ENCODE measurements around the gene DACH1.

DNA sequence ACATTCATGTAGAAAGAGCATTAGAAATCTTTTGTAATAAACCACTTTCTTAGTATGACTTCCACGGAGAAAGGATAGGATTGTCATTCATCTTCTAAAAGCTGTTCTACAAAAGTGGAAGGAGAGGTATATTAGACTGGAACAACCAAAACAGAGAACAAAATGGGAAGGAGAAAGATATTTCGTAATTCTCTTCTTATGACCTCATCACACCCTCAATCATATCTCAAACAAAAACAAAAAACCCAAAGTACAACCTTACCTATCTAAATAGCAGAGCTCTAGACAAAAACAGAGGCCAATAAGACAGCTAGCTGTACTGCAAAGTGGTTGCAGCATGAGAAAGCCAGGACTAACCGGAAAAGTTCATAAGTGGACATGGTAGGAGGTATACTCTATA lies 46.3 kb downstream of the DACH1 start:
- TF ChIP-seq, protein P1, sequence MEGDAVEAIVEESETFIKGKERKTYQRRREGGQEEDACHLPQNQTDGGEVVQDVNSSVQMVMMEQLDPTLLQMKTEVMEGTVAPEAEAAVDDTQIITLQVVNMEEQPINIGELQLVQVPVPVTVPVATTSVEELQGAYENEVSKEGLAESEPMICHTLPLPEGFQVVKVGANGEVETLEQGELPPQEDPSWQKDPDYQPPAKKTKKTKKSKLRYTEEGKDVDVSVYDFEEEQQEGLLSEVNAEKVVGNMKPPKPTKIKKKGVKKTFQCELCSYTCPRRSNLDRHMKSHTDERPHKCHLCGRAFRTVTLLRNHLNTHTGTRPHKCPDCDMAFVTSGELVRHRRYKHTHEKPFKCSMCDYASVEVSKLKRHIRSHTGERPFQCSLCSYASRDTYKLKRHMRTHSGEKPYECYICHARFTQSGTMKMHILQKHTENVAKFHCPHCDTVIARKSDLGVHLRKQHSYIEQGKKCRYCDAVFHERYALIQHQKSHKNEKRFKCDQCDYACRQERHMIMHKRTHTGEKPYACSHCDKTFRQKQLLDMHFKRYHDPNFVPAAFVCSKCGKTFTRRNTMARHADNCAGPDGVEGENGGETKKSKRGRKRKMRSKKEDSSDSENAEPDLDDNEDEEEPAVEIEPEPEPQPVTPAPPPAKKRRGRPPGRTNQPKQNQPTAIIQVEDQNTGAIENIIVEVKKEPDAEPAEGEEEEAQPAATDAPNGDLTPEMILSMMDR (IDR thresholded peaks at IDR 0.05; ENCODE audit: low read depth, low read length) = no peak
- TF ChIP-seq POLR2A (IDR thresholded peaks at IDR 0.05; ENCODE audit: extremely low read depth, insufficient read length) = no peak
- TF ChIP-seq, protein P2, sequence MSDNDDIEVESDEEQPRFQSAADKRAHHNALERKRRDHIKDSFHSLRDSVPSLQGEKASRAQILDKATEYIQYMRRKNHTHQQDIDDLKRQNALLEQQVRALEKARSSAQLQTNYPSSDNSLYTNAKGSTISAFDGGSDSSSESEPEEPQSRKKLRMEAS (IDR thresholded peaks at IDR 0.05; ENCODE audit: low read depth, low read length) = no peak
- TF ChIP-seq MYC (IDR thresholded peaks at IDR 0.05; ENCODE audit: low read depth, low read length) = peak; percentile 38; the same call in 1 of the 2 replicates

Data from NB4 (cell line).